Neural cell (in vitro differentiated cells): Measurements from ENCODE around the gene CXCR5.

Source experiments
- CTCF ChIP-seq: fragments of 450-650 bp; IDR thresholded peaks from 2 replicates; pipeline ENCODE4 v1.5.1; 2014; ENCODE audit warnings: antibody characterized with exemption, mild to moderate bottlenecking, moderate library complexity; ENCODE audit not compliant: poor library complexity, severe bottlenecking
- EP300 ChIP-seq: fragments of 450-650 bp; conservative IDR thresholded peaks from 2 replicates; pipeline ENCODE4 v1.6.1; 2014; ENCODE audit warnings: antibody characterized with exemption, mild to moderate bottlenecking, moderate library complexity; ENCODE audit not compliant: poor library complexity, severe bottlenecking
- EZH2 ChIP-seq: fragments of 200-600, 300-800 bp; shearing (Covaris generic), sonication (generic); IDR thresholded peaks from 2 replicates; pipeline ENCODE4 v1.6.1; 2014; ENCODE audit warnings: antibody characterized with exemption, low read length, borderline replicate concordance, mild to moderate bottlenecking; ENCODE audit not compliant: insufficient read depth, poor library complexity, severe bottlenecking
- MXI1 ChIP-seq: fragments of 450-650 bp; conservative IDR thresholded peaks from 2 replicates; pipeline ENCODE4 v1.6.1; 2014; ENCODE audit warnings: antibody characterized with exemption, mild to moderate bottlenecking; ENCODE audit not compliant: poor library complexity, severe bottlenecking
- POLR2AphosphoS5 ChIP-seq: IDR thresholded peaks from 2 replicates; pipeline ENCODE4 v1.6.1; 2012
- RAD21 ChIP-seq: fragments of 450-650 bp; conservative IDR thresholded peaks from 2 replicates; pipeline ENCODE4 v1.6.1; 2014; ENCODE audit warnings: antibody characterized with exemption, mild to moderate bottlenecking, moderate library complexity
- REST ChIP-seq: IDR thresholded peaks from 2 replicates; pipeline ENCODE4 v1.6.1; 2012; ENCODE audit warnings: borderline replicate concordance
- SMC3 ChIP-seq: fragments of 450-650 bp; conservative IDR thresholded peaks from 2 replicates; pipeline ENCODE4 v1.6.1; 2014; ENCODE audit warnings: antibody characterized with exemption, mild to moderate bottlenecking, moderate library complexity; ENCODE audit not compliant: poor library complexity
- TAF1 ChIP-seq: IDR thresholded peaks from 2 replicates; pipeline ENCODE4 v1.6.1; 2012; ENCODE audit warnings: low read depth

GRCh38 chr11:118872403-118872821, 11.3 kb upstream of the CXCR5 start:
- TF ChIP-seq SMC3 (no peak), CTCF (no peak), POLR2AphosphoS5 (no peak), EZH2 (no peak), REST (no peak), RAD21 (no peak), TAF1 (no peak), MXI1 (no peak), EP300 (no peak)
